RWPE1 (cell line): ENCODE measurements around the gene DCAF10.

Experiments used
- CTCF ChIA-PET: fragments of 350-600 bp; sonication (Branson Sonifier 250); formaldehyde crosslinking; extraction: SDS; loops from one replicate; lab custom pipeline; 2021; lab: Yijun Ruan, JAX
- POLR2A ChIA-PET: fragments of 400-600 bp; formaldehyde crosslinking; extraction: SDS; loops from one replicate; lab custom pipeline; 2020; ENCODE audit warnings: antibody characterized with exemption; ENCODE audit not compliant: low non-redundant PET; lab: Yijun Ruan, JAX
- DNase-seq: peaks from one replicate; pipeline ENCODE4 v3.0.0; 2012; ENCODE audit warnings: low spot score
- H3K27ac ChIP-seq: fragments of 450-650 bp; 2 replicates; pipeline ENCODE4 v1.5.1; 2017
- CTCF ChIP-seq: fragments of 450-650 bp; conservative IDR thresholded peaks from 2 replicates; pipeline ENCODE4 v1.5.1; 2017; ENCODE audit warnings: low read depth, mild to moderate bottlenecking

Gene DCAF10

GRCh38 chr9:37916471-37917312 is 116.1 kb downstream of the DCAF10 start:
- ChIA-PET POLR2A (no interaction called here), CTCF (interaction anchor here (0.6 to 0.7 kb wide), 5 partner anchors 27 to 347 kb away, joined by 3 to 5 read pairs (median 4); no protein-coding TSS in a partner anchor)
- H3K27ac ChIP-seq, result peak overlapping the region; percentile 95
- TF ChIP-seq CTCF, result no peak
- DNase-seq, result no peak
